ENCODE data around the gene OXSR1. TPM values are rescaled to one million over a fixed set of nuclear protein-coding genes. Genes with fewer than 3 reads are reported as not detected.
A peak's percentile ranks its signal among the peaks of the same experiment; 100 is the strongest.

Gene OXSR1
- total and polyA plus RNA-seq, 2 of the 13 experiments (the other 11 are each of a cell fraction or from before 2014, with no cell fraction given) = 27.4 to 32.6 TPM

- TF ChIP-seq KMT2B (CRISPR knock-in tag; IDR thresholded peaks at IDR 0.05) (peak; percentile 71), EHMT2 (IDR thresholded peaks at IDR 0.05; ENCODE audit: borderline replicate concordance, low read depth, low read length) (0 out of 2 replicates have a peak, but pooled peaks have one; percentile 32), ZNF781 (CRISPR knock-in tag; IDR thresholded peaks at IDR 0.05; ENCODE audit: borderline replicate concordance, not compliant biosample characterization) (no peak), ZNF772 (CRISPR knock-in tag; IDR thresholded peaks at IDR 0.05) (peak; percentile 94), MXD3 (CRISPR knock-in tag; IDR thresholded peaks at IDR 0.05) (peak; percentile 91), ZBTB43 (CRISPR knock-in tag; conservative IDR thresholded peaks at IDR 0.05) (0 out of 2 replicates have a peak, but pooled peaks have one; percentile 23), FOXK2 (IDR thresholded peaks at IDR 0.05) (no peak), SOX6 (IDR thresholded peaks at IDR 0.05) (no peak), SOX6 (CRISPR knock-in tag; IDR thresholded peaks at IDR 0.05) (peak; percentile 50), ZFY (CRISPR knock-in tag; IDR thresholded peaks at IDR 0.05) (peak; percentile 81), NR1H2 (CRISPR knock-in tag; IDR thresholded peaks at IDR 0.05; ENCODE audit: borderline replicate concordance, low read depth) (no peak), EED (CRISPR knock-in tag; IDR thresholded peaks at IDR 0.05) (no peak; the same call in 1 of the 2 replicates), ZNF691 (CRISPR knock-in tag; IDR thresholded peaks at IDR 0.05; ENCODE audit: borderline replicate concordance, low read depth) (peak; percentile 8; the same call in 1 of the 2 replicates), ZNF879 (CRISPR knock-in tag; IDR thresholded peaks at IDR 0.05) (peak; percentile 37; the same call in 1 of the 2 replicates), ZNF160 (CRISPR knock-in tag; IDR thresholded peaks at IDR 0.05) (0 out of 2 replicates have a peak, but pooled peaks have one; percentile 13), ZNF557 (CRISPR knock-in tag; IDR thresholded peaks at IDR 0.05) (0 out of 2 replicates have a peak, but pooled peaks have one; percentile 35), ZNF224 (CRISPR knock-in tag; IDR thresholded peaks at IDR 0.05) (0 out of 2 replicates have a peak, but pooled peaks have one; percentile 36), MYNN (CRISPR knock-in tag; IDR thresholded peaks at IDR 0.05; ENCODE audit: low read depth) (no peak), ZNF282 (IDR thresholded peaks at IDR 0.05; ENCODE audit: partially characterized antibody) (no peak), NR2F2 (IDR thresholded peaks at IDR 0.05; ENCODE audit: borderline replicate concordance, low read depth) (no peak), ZMAT3 (CRISPR knock-in tag; conservative IDR thresholded peaks at IDR 0.05) (peak; percentile 6; the same call in 1 of the 2 replicates), ZMYM4 (CRISPR knock-in tag; IDR thresholded peaks at IDR 0.05) (peak; percentile 81), ZNF784 (CRISPR knock-in tag; IDR thresholded peaks at IDR 0.05; ENCODE audit: borderline replicate concordance) (peak; percentile 68; the same call in 1 of the 2 replicates), YEATS4 (CRISPR knock-in tag; IDR thresholded peaks at IDR 0.05; ENCODE audit: borderline replicate concordance) (peak; percentile 78; the same call in 1 of the 2 replicates), PTBP1 (IDR thresholded peaks at IDR 0.05; ENCODE audit: low read depth, low read length, poor library complexity, severe bottlenecking) (no peak), MED13 (CRISPR knock-in tag; IDR thresholded peaks at IDR 0.05) (no peak), NFRKB (IDR thresholded peaks at IDR 0.05) (0 out of 2 replicates have a peak, but pooled peaks have one; percentile 14), ZNF891 (CRISPR knock-in tag; IDR thresholded peaks at IDR 0.05) (peak; percentile 61; the same call in 1 of the 2 replicates)
Observed at GRCh38 chr3:38164952-38165721, at the start of gene OXSR1 (continued).
